GM12878 (cell line): ENCODE data around the gene ANKRD55. TPM values are rescaled to one million over a fixed set of nuclear protein-coding genes. Genes with fewer than 3 reads are reported as not detected.

ENCODE experiments used
- ATAC-seq: fragments of 200-7000 bp; cut with Tn5 transposase; 3 replicates; pipeline ENCODE4 v1.9.1; 2020; ENCODE audit warnings: mild to moderate bottlenecking, moderate library complexity
- BruUV-seq: library from RNA; stranded (reverse); fragments of 400-500 nt; replicated peaks from 2 replicates; lab custom pipeline; 2021; lab: Mats Ljungman, UMichigan
- CTCF ChIA-PET: fragments of 300-600 bp; sonication (Branson Sonifier 250); formaldehyde crosslinking; extraction: SDS; loops from one replicate; lab custom pipeline; 2021; ENCODE audit warnings: inconsistent platforms; lab: Yijun Ruan, JAX
- POLR2A ChIA-PET: fragments of 350-600 bp; formaldehyde crosslinking; extraction: SDS; loops from one replicate; lab custom pipeline; 2021; ENCODE audit warnings: inconsistent platforms; lab: Charles Lee
- RAD21 ChIA-PET: fragments of 300-600 bp; sonication (Branson Sonifier 250); formaldehyde crosslinking; loops from one replicate; lab custom pipeline; 2023; ENCODE audit warnings: antibody characterized with exemption; ENCODE audit not compliant: unreplicated experiment; lab: Charles Lee
- SMC1A ChIA-PET: fragments of 300-600 bp; sonication (Branson Sonifier 250); formaldehyde crosslinking; loops from one replicate; lab custom pipeline; 2023; ENCODE audit not compliant: unreplicated experiment, uncharacterized antibody; lab: Charles Lee
- DNase-seq: peaks from one replicate; pipeline ENCODE4 v3.0.0-alpha.2; 2011; ENCODE audit warnings: low read depth, low spot score
- FAIRE-seq: peaks from 3 replicates; lab custom pipeline; 2011; peaks lifted over from hg19 to GRCh38; lab: Jason Lieb, UNC
- H2AFZ ChIP-seq: 2 replicates; pipeline ENCODE4 v1.6.0; 2011; ENCODE audit warnings: low read depth, low read length, control low read depth; ENCODE audit not compliant: control insufficient read depth
- H3K27ac ChIP-seq: 2 replicates; pipeline ENCODE4 v1.5.1; 2011; ENCODE audit warnings: control low read depth; ENCODE audit not compliant: control insufficient read depth, insufficient read depth
- H3K27me3 ChIP-seq, 2 experiments: replicated peaks in 1 of 2; 2 replicates each; pipeline versions ENCODE4 v1.6.0 to v1.6.1; 2011; ENCODE audit warnings: low read length in 1 of 2; ENCODE audit not compliant: control insufficient read depth in 2 of 2, insufficient read depth in 2 of 2
- H3K36me3 ChIP-seq, 2 experiments: 2 replicates each; pipeline ENCODE4 v1.5.1; 2011; ENCODE audit warnings: low read length in 1 of 2; ENCODE audit not compliant: control insufficient read depth in 2 of 2, insufficient read depth in 2 of 2
- H3K4me1 ChIP-seq: 2 replicates; pipeline ENCODE4 v1.6.1; 2011; ENCODE audit warnings: mild to moderate bottlenecking, low read length, moderate library complexity, mixed read lengths; ENCODE audit not compliant: control insufficient read depth, insufficient read depth
- H3K4me2 ChIP-seq: 2 replicates; pipeline ENCODE4 v1.6.0; 2011; ENCODE audit warnings: control low read depth; ENCODE audit not compliant: control insufficient read depth, insufficient read depth
- H3K4me3 ChIP-seq: fragments of 200-600 bp; sonication (generic); 2 replicates; pipeline ENCODE4 v1.5.1; 2016
- H3K79me2 ChIP-seq: 2 replicates; pipeline ENCODE4 v1.6.0; 2011; ENCODE audit warnings: low read length; ENCODE audit not compliant: control insufficient read depth, insufficient read depth
- H3K9ac ChIP-seq: 2 replicates; pipeline ENCODE4 v1.8.0; 2011; ENCODE audit warnings: low read length, control low read depth, mixed read lengths; ENCODE audit not compliant: control insufficient read depth, insufficient read depth
- H3K9me3 ChIP-seq: replicated peaks from 3 replicates; pipeline ENCODE4 v1.5.1; 2011; ENCODE audit warnings: mild to moderate bottlenecking, low read length; ENCODE audit not compliant: control insufficient read depth, insufficient read depth
- H4K20me1 ChIP-seq: 2 replicates; pipeline ENCODE4 v1.6.0; 2011; ENCODE audit not compliant: control insufficient read depth, insufficient read depth
- CHD2 ChIP-seq: IDR thresholded peaks from 2 replicates; pipeline ENCODE4 v1.6.1; 2011; ENCODE audit warnings: low read depth, low read length, improper control_type of control experiment, borderline replicate concordance
- EGR1 ChIP-seq, 2 experiments: IDR thresholded peaks; 1 replicate in 1 of 2; 2 replicates in 1 of 2; pipeline ENCODE4 v1.6.1; 2011 to 2012; ENCODE audit warnings: low read depth in 2 of 2, low read length in 2 of 2, borderline replicate concordance in 1 of 2, mild to moderate bottlenecking in 1 of 2, moderate library complexity in 1 of 2
- NFYB ChIP-seq: IDR thresholded peaks from 2 replicates; pipeline ENCODE4 v1.6.1; 2011; ENCODE audit warnings: low read depth, mild to moderate bottlenecking, low read length, improper control_type of control experiment, moderate library complexity; ENCODE audit not compliant: insufficient read depth
- PAX8 ChIP-seq: fragments of 450-650 bp; IDR thresholded peaks from 2 replicates; pipeline ENCODE4 v1.6.1; 2017; ENCODE audit warnings: mild to moderate bottlenecking, moderate library complexity
- PRDM15 ChIP-seq: fragments of 450-650 bp; formaldehyde crosslinking; IDR thresholded peaks from 2 replicates; pipeline ENCODE4 v1.4.0; 2020; ENCODE audit warnings: mild to moderate bottlenecking, moderate library complexity
- SMAD1 ChIP-seq: fragments of 450-650 bp; IDR thresholded peaks from 2 replicates; pipeline ENCODE4 v1.6.1; 2018; ENCODE audit warnings: mild to moderate bottlenecking, low read depth; ENCODE audit not compliant: partially characterized antibody
- STAT1 ChIP-seq: fragments of 450-650 bp; conservative IDR thresholded peaks from 2 replicates; pipeline ENCODE4 v1.6.1; 2014; ENCODE audit warnings: antibody characterized with exemption, mild to moderate bottlenecking
- TCF12 ChIP-seq: IDR thresholded peaks from 2 replicates; pipeline ENCODE4 v1.6.1; 2011; ENCODE audit warnings: low read depth, mild to moderate bottlenecking, low read length
- ZNF687 ChIP-seq: fragments of 450-650 bp; IDR thresholded peaks from 2 replicates; pipeline ENCODE4 v1.6.1; 2017; ENCODE audit warnings: mild to moderate bottlenecking, moderate library complexity
- WGBS: methylation state at CpG from one replicate; pipeline ENCODE4 v1.1.6; 2016; ENCODE audit warnings: low lambda C conversion rate; ENCODE audit not compliant: insufficient replicate concordance, insufficient coverage; ENCODE audit errors: missing lambda C conversion rate; 5-methylcytosine and 5-hydroxymethylcytosine counted together
- in situ Hi-C: fragments of 300-500 bp; cut with MboI; formaldehyde crosslinking; loops from 9 replicates; pipeline ENCODE4 v1.14.3; 2018; ENCODE audit warnings: mixed read lengths
- intact Hi-C: fragments of 100-400 bp; cut with micrococcal nuclease; formaldehyde crosslinking; loops from one replicate; pipeline ENCODE4 v1.14.2; 2022; ENCODE audit not compliant: unreplicated experiment
- polyA plus RNA-seq, 11 experiments: library from polyadenylated mRNA; depleted of rRNA in 4 of 11; unstranded in 6 of 11; stranded (reverse) in 5 of 11; fragments of >200 nt; fragmentation: Nextera tagmentation in 4 of 11; fragmentation: Illumina TruSeq in 1 of 11; extraction: Ambion mirVana in 4 of 11; extraction: Trizol in 1 of 11; gene quantifications; 1 replicate in 1 of 11; 2 replicates in 10 of 11; pipeline versions ENCODE4 v1.2.1 to v1.2.3, GENCODE V29; 2011 to 2016; ENCODE audit warnings: inconsistent platforms in 2 of 11, missing spikeins in 2 of 11, low read depth in 1 of 11
- total RNA-seq, 4 experiments: library from RNA; depleted of rRNA in 3 of 4; stranded (reverse); fragments of >200 nt in 3 of 4; fragmentation: Illumina TruSeq in 1 of 4; extraction: Trizol in 1 of 4; gene quantifications; 2 replicates each; pipeline versions ENCODE4 v1.2.1 to v1.2.3, GENCODE V29; 2013 to 2021

The ANKRD55 gene
- total and polyA plus RNA-seq, 10 of the 15 experiments (the other 5 are each of a cell fraction or from before 2014, with no cell fraction given): 0.04 TPM; not detected in 9

- no peak for TF ChIP-seq ZNF687
These were observed 38.1 kb downstream of the ANKRD55 start (continued) for GRCh38 chr5:56195016-56195415.

- no peaks in the 10 kb centered on the region for H4K20me1 ChIP-seq
- in situ Hi-C loops (loop anchor here (5.0 to 10.0 kb wide), 2 partner anchors 260 to 1017 kb away; partner anchors contain the start of gene CDC20B), intact Hi-C loops (no loop called here)
- no peaks in the 10 kb centered on the region for H3K79me2 ChIP-seq
- ATAC-seq (no peak), FAIRE-seq (no peak), DNase-seq (no peak)
- CTCF ChIA-PET: no interaction called here
- H2AFZ ChIP-seq: no peak overlapping the region
- BruUV-seq: no TSS peak
- no peak overlapping the region for H3K4me2 ChIP-seq
- H3K36me3 ChIP-seq: no peaks in the 10 kb centered on the region
- no peak overlapping the region for H3K9ac ChIP-seq
- no peaks in the 10 kb centered on the region for H3K4me1 ChIP-seq
- RAD21 ChIA-PET: interaction anchor here (1.2 kb wide), 1 partner anchor 102 kb away, joined by 5 read pairs; no protein-coding TSS in a partner anchor
- no peaks in the 10 kb centered on the region for H3K27me3 ChIP-seq
- SMC1A ChIA-PET: interaction anchor here (1.2 to 2.4 kb wide), 5 partner anchors 9 to 209 kb away, joined by 3 to 10 read pairs (median 5); no protein-coding TSS in a partner anchor
- H3K4me3 ChIP-seq: no peak overlapping the region
- POLR2A ChIA-PET: interaction anchor here (1.0 kb wide), 1 partner anchor 8 kb away, joined by 4 read pairs; no protein-coding TSS in a partner anchor
- peaks cover 5% of the 10 kb centered on the region; the same call in 2 of the 3 replicates for H3K9me3 ChIP-seq
- WGBS: 80% methylated on average over 16 of the region's 16 CpGs
- TF ChIP-seq PRDM15 (no peak), CHD2 (no peak), SMAD1 (no peak), TCF12 (no peak), NFYB (no peak), PAX8 (no peak), STAT1 (no peak), EGR1 (IDR thresholded peaks at IDR 0.05; ENCODE audit: borderline replicate concordance in 1 of 2, low read depth in 2 of 2, low read length in 2 of 2) (no peak)
- no peak overlapping the region for H3K27ac ChIP-seq
These were observed 40.9 kb downstream of the ANKRD55 start for GRCh38 chr5:56192246-56192645.
